Liver (tissue), 9 donors: ENCODE data around the gene TMEM179. TPM values are rescaled to one million over a fixed set of nuclear protein-coding genes. Genes with fewer than 3 reads are reported as not detected.

Experiments used
- DNase-seq: peaks from one replicate; pipeline ENCODE4 v3.0.0-alpha.2; 2017; ENCODE audit warnings: low spot score
- H3K27ac ChIP-seq, 2 donors: one replicate each; pipeline ENCODE4 v1.7.0; 2013; ENCODE audit warnings: inconsistent platforms in 2 of 2, low read length in 2 of 2, control low read depth in 1 of 2, low read depth in 1 of 2, mild to moderate bottlenecking in 1 of 2
- H3K27me3 ChIP-seq, 4 donors: one replicate each; pipeline versions ENCODE4 v1.6.1 to v1.7.0; 2013; ENCODE audit warnings: low read length in 3 of 4, inconsistent platforms in 1 of 4, mild to moderate bottlenecking in 1 of 4, moderate library complexity in 1 of 4; ENCODE audit not compliant: control insufficient read depth in 4 of 4, insufficient read depth in 4 of 4
- H3K36me3 ChIP-seq, 4 donors: one replicate each; pipeline versions ENCODE4 v1.6.1 to v1.7.0; 2013; ENCODE audit warnings: low read length in 3 of 4, mild to moderate bottlenecking in 3 of 4, low read depth in 1 of 4, moderate library complexity in 1 of 4; ENCODE audit not compliant: control insufficient read depth in 4 of 4, insufficient read depth in 3 of 4
- H3K4me1 ChIP-seq, 4 donors: one replicate each; pipeline versions ENCODE4 v1.6.1 to v1.7.0; 2013; ENCODE audit warnings: low read length in 3 of 4, mild to moderate bottlenecking in 3 of 4, moderate library complexity in 1 of 4; ENCODE audit not compliant: control insufficient read depth in 4 of 4, insufficient read depth in 4 of 4
- H3K4me3 ChIP-seq, 3 donors: one replicate each; pipeline versions ENCODE4 v1.6.1 to v1.7.0; 2013; ENCODE audit warnings: low read length in 3 of 3, control low read depth in 1 of 3, low read depth in 1 of 3, mild to moderate bottlenecking in 1 of 3
- H3K9ac ChIP-seq, 2 donors: one replicate each; pipeline ENCODE4 v1.7.0; 2013; ENCODE audit warnings: low read length in 2 of 2, mild to moderate bottlenecking in 2 of 2, moderate library complexity in 2 of 2, control low read depth in 1 of 2, low read depth in 1 of 2
- H3K9me3 ChIP-seq, 4 donors: one replicate each; pipeline versions ENCODE4 v1.6.1 to v1.7.0; 2013; ENCODE audit warnings: low read length in 3 of 4; ENCODE audit not compliant: control insufficient read depth in 4 of 4
- EGR1 ChIP-seq, 2 donors: IDR thresholded peaks; 2 replicates each; pipeline ENCODE4 v1.6.1; 2016 to 2018; ENCODE audit warnings: antibody characterized with exemption in 2 of 2, low read depth in 2 of 2
- FOXA1 ChIP-seq: IDR thresholded peaks from 2 replicates; pipeline ENCODE4 v1.6.1; 2016; ENCODE audit warnings: antibody characterized with exemption
- FOXA2 ChIP-seq: IDR thresholded peaks from 2 replicates; pipeline ENCODE4 v1.6.1; 2016; ENCODE audit warnings: antibody characterized with exemption
- GABPA ChIP-seq, 2 donors: IDR thresholded peaks in 1 of 2; conservative IDR thresholded peaks in 1 of 2; 2 replicates each; pipeline ENCODE4 v1.6.1; 2016; ENCODE audit warnings: antibody characterized with exemption in 2 of 2, mild to moderate bottlenecking in 1 of 2, moderate library complexity in 1 of 2
- HNF4A ChIP-seq, 2 donors: conservative IDR thresholded peaks; 2 replicates each; pipeline ENCODE4 v1.6.1; 2016; ENCODE audit warnings: antibody characterized with exemption in 2 of 2, mild to moderate bottlenecking in 2 of 2
- HNF4G ChIP-seq: IDR thresholded peaks from 2 replicates; pipeline ENCODE4 v1.6.1; 2016; ENCODE audit warnings: antibody characterized with exemption
- JUND ChIP-seq, 2 donors: IDR thresholded peaks; 2 replicates each; pipeline ENCODE4 v1.6.1; 2016; ENCODE audit warnings: antibody characterized with exemption in 2 of 2
- NR2F2 ChIP-seq: IDR thresholded peaks from 2 replicates; pipeline ENCODE4 v1.6.1; 2016; ENCODE audit warnings: antibody characterized with exemption
- RAD21 ChIP-seq, 2 donors: IDR thresholded peaks; 2 replicates each; pipeline ENCODE4 v1.6.1; 2016; ENCODE audit warnings: antibody characterized with exemption in 2 of 2, mild to moderate bottlenecking in 2 of 2
- TAF1 ChIP-seq: conservative IDR thresholded peaks from 2 replicates; pipeline ENCODE4 v1.6.1; 2016; ENCODE audit warnings: antibody characterized with exemption, mild to moderate bottlenecking
- YY1 ChIP-seq: IDR thresholded peaks from 2 replicates; pipeline ENCODE4 v1.6.1; 2016; ENCODE audit warnings: antibody characterized with exemption, mild to moderate bottlenecking
- WGBS: extraction: QIAGEN DNeasy Blood & Tissue Kit; methylation state at CpG from one replicate; pipeline ENCODE4 v1.1.7; 2013; 5-methylcytosine and 5-hydroxymethylcytosine counted together
- polyA plus RNA-seq, 2 donors: library from polyadenylated mRNA; stranded (reverse) in 1 of 2; unstranded in 1 of 2; fragments of 200-250 nt in 1 of 2; fragments of >200 nt in 1 of 2; fragmentation: Nextera tagmentation in 1 of 2; extraction: Ambion mirVana in 1 of 2; gene quantifications; one replicate each; pipeline versions ENCODE4 v1.2.1 to v1.2.3, GENCODE V29; 2013 to 2015
- total RNA-seq, 2 donors: library from RNA; depleted of rRNA; stranded (reverse); fragments of >200 nt; gene quantifications; one replicate each; pipeline ENCODE4 v1.2.3, GENCODE V29; 2014
- TF ChIP-seq, protein P1 (sequence below): IDR thresholded peaks from 2 replicates; pipeline ENCODE4 v1.6.1; 2016; ENCODE audit warnings: antibody characterized with exemption, mild to moderate bottlenecking
- TF ChIP-seq, protein P2 (sequence below): IDR thresholded peaks from 2 replicates; pipeline ENCODE4 v1.6.1; 2016; ENCODE audit warnings: antibody characterized with exemption
- TF ChIP-seq, protein P3 (sequence below): fragments of 150-350 bp; IDR thresholded peaks from 2 replicates; pipeline ENCODE4 v1.5.1; 2017; ENCODE audit warnings: improper control_type of control experiment, low read depth, low read length; ENCODE audit not compliant: missing input control
- TF ChIP-seq, protein P4 (sequence below): IDR thresholded peaks from 2 replicates; pipeline ENCODE4 v1.6.1; 2016; ENCODE audit warnings: antibody characterized with exemption
- donor health status: healthy.
- donor health status: healthy.
- donor health status: healthy.
- donor health status: healthy.
- donor health status: healthy.

The TMEM179 gene
- total and polyA plus RNA-seq, 4 donors: 0.12 to 0.37 TPM; not detected in 2

DNA sequence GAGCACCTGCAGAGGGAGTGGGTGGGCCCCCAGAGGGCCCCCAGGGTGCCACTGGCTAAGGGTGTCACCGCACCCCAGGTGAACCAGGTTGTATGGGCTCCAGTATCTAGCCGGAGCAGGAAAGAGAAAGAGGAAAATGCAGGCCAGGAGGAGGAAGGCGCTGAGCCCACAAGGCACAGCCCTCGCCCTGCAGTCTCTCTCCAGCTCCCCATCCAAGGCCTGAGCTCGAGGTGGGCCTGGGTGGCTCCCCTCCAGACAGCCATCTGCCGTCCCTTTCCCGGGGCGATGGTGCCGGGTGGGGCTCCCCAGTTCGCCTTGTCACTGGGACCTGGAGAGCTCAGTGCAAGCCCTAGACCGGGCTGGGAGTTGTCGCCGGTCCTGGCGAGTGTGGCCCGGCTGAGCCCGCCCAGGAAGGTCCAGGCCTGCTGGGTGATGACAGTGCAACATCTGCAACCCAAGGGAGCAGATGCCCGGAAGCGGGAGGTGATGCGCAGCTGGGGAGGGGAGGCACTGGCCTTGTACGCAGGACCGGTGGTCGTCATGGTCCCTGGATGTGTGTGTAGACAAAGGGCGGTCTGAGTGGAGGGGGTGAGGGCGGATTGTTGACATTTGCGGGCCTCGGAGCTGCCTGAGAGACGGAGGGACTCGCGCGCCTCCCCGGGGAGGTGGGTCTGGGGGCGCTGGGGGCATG is 716 bp downstream of the TMEM179 start:
- H3K4me3 ChIP-seq: no peak overlapping the region
- no peak for TF ChIP-seq JUND (IDR thresholded peaks at IDR 0.05)
- DNase-seq: no peak
- H3K27ac ChIP-seq: no peak overlapping the region
- H3K9ac ChIP-seq: no peak overlapping the region
- H3K9me3 ChIP-seq: no peaks in the 10 kb centered on the region
- no peaks in the 10 kb centered on the region for H3K36me3 ChIP-seq
- peaks cover 0 to 3% (median 0%) of the 10 kb centered on the region in 4 donors for H3K4me1 ChIP-seq
- WGBS: 34% methylated on average over 32 of the region's 32 CpGs
- peaks cover 0 to 13% (median 4%) of the 10 kb centered on the region in 4 donors for H3K27me3 ChIP-seq

DNA sequence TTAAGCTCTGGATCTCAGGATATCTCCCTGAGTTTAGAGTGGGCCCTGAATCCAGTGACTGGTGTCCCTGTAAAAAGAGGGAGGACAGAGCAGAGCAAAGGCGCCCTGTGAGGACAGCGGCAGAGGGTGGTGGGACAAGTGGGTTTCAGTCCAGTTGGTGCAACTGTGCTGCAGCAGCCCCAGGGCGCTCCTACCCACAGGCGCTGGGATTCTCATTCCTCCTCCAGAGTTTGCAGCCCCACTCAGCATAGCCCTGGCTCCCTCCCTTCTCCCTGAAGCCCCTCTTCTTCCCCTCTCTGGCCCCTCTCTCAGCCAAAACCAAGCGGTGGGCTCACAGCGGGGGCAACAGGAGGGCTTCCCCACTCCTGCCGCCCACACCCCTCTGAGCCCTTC is 1.6 kb downstream of the TMEM179 start:
- TF ChIP-seq HNF4A (conservative IDR thresholded peaks at IDR 0.05): no peak
- no peak for TF ChIP-seq GABPA (IDR thresholded peaks at IDR 0.05 in 1 of 2, conservative IDR thresholded peaks at IDR 0.05 in 1 of 2)
- TF ChIP-seq EGR1 (IDR thresholded peaks at IDR 0.05; ENCODE audit: low read depth in 2 of 2): no peak
- TF ChIP-seq, protein P1, sequence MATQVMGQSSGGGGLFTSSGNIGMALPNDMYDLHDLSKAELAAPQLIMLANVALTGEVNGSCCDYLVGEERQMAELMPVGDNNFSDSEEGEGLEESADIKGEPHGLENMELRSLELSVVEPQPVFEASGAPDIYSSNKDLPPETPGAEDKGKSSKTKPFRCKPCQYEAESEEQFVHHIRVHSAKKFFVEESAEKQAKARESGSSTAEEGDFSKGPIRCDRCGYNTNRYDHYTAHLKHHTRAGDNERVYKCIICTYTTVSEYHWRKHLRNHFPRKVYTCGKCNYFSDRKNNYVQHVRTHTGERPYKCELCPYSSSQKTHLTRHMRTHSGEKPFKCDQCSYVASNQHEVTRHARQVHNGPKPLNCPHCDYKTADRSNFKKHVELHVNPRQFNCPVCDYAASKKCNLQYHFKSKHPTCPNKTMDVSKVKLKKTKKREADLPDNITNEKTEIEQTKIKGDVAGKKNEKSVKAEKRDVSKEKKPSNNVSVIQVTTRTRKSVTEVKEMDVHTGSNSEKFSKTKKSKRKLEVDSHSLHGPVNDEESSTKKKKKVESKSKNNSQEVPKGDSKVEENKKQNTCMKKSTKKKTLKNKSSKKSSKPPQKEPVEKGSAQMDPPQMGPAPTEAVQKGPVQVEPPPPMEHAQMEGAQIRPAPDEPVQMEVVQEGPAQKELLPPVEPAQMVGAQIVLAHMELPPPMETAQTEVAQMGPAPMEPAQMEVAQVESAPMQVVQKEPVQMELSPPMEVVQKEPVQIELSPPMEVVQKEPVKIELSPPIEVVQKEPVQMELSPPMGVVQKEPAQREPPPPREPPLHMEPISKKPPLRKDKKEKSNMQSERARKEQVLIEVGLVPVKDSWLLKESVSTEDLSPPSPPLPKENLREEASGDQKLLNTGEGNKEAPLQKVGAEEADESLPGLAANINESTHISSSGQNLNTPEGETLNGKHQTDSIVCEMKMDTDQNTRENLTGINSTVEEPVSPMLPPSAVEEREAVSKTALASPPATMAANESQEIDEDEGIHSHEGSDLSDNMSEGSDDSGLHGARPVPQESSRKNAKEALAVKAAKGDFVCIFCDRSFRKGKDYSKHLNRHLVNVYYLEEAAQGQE: no peak
- TF ChIP-seq FOXA1: no peak
- no peak for TF ChIP-seq JUND (IDR thresholded peaks at IDR 0.05)
- TF ChIP-seq, protein P2, sequence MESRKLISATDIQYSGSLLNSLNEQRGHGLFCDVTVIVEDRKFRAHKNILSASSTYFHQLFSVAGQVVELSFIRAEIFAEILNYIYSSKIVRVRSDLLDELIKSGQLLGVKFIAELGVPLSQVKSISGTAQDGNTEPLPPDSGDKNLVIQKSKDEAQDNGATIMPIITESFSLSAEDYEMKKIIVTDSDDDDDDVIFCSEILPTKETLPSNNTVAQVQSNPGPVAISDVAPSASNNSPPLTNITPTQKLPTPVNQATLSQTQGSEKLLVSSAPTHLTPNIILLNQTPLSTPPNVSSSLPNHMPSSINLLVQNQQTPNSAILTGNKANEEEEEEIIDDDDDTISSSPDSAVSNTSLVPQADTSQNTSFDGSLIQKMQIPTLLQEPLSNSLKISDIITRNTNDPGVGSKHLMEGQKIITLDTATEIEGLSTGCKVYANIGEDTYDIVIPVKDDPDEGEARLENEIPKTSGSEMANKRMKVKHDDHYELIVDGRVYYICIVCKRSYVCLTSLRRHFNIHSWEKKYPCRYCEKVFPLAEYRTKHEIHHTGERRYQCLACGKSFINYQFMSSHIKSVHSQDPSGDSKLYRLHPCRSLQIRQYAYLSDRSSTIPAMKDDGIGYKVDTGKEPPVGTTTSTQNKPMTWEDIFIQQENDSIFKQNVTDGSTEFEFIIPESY: no peak
- TF ChIP-seq NR2F2: no peak
- Histone ChIP-seq H3K4me1 (peaks cover 0 to 3% (median 0%) of the 10 kb centered on the region in 4 donors), H3K4me3 (no peak overlapping the region), H3K36me3 (no peaks in the 10 kb centered on the region), H3K27ac (no peak overlapping the region), H3K9me3 (no peaks in the 10 kb centered on the region), H3K27me3 (peaks cover 0 to 13% (median 4%) of the 10 kb centered on the region in 4 donors), H3K9ac (no peak overlapping the region)
- DNase-seq: no peak
- 86% methylated on average over 7 of the region's 7 CpGs for WGBS

DNA sequence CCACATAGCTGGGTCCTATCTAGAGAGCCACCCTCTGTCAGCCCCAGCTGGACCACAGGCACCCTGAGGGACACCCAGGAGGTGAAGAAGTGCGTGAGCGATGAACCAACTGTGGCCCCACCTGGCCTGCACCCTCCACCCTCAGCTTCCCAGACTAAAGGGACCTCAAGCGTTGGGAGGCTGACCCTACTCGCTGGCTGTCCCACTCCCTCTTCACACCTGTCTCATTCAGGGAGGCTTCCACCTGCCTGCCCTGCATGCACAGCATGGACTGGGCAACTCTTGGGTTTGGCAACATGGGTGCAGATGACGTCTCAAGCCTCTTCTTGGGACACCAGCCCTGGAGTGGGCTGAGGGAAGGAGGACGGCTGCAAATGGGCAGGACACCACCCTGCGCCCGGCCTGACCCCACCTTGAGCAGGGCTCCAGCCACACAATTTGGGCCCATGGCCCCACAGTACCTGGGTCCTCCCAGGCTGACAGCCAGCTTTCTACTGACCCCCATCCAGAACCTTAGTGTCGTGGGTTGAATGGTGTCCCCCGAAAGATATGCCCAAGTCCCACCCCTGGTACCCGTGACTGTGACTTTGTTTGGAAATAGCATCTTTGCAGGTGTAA is 2.1 kb downstream of the TMEM179 start:
- H3K27ac ChIP-seq: no peak overlapping the region
- H3K4me1 ChIP-seq: peaks cover 0 to 3% (median 0%) of the 10 kb centered on the region in 4 donors
- no peaks in the 10 kb centered on the region for H3K36me3 ChIP-seq
- no peak for TF ChIP-seq NR2F2
- TF ChIP-seq FOXA2: no peak
- TF ChIP-seq HNF4A (conservative IDR thresholded peaks at IDR 0.05): no peak
- no peak for TF ChIP-seq GABPA (IDR thresholded peaks at IDR 0.05 in 1 of 2, conservative IDR thresholded peaks at IDR 0.05 in 1 of 2)
- no peak for TF ChIP-seq TAF1
- no peak for TF ChIP-seq JUND (IDR thresholded peaks at IDR 0.05)
- TF ChIP-seq, protein P3, sequence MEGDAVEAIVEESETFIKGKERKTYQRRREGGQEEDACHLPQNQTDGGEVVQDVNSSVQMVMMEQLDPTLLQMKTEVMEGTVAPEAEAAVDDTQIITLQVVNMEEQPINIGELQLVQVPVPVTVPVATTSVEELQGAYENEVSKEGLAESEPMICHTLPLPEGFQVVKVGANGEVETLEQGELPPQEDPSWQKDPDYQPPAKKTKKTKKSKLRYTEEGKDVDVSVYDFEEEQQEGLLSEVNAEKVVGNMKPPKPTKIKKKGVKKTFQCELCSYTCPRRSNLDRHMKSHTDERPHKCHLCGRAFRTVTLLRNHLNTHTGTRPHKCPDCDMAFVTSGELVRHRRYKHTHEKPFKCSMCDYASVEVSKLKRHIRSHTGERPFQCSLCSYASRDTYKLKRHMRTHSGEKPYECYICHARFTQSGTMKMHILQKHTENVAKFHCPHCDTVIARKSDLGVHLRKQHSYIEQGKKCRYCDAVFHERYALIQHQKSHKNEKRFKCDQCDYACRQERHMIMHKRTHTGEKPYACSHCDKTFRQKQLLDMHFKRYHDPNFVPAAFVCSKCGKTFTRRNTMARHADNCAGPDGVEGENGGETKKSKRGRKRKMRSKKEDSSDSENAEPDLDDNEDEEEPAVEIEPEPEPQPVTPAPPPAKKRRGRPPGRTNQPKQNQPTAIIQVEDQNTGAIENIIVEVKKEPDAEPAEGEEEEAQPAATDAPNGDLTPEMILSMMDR: no peak
- TF ChIP-seq HNF4G: no peak
- TF ChIP-seq, protein P4, sequence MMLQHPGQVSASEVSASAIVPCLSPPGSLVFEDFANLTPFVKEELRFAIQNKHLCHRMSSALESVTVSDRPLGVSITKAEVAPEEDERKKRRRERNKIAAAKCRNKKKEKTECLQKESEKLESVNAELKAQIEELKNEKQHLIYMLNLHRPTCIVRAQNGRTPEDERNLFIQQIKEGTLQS: no peak
- no peak for TF ChIP-seq YY1
- TF ChIP-seq RAD21 (IDR thresholded peaks at IDR 0.05): no peak
- DNase-seq: no peak
- H3K27me3 ChIP-seq: peaks cover 0 to 13% (median 4%) of the 10 kb centered on the region in 4 donors
- H3K4me3 ChIP-seq: no peak overlapping the region
- WGBS: 81% methylated on average over 11 of the region's 11 CpGs
- H3K9me3 ChIP-seq: no peaks in the 10 kb centered on the region
- no peak overlapping the region for H3K9ac ChIP-seq
